Dermis microvascular lymphatic vessel endothelial cell (primary cell): ENCODE measurements around the gene FGD3. TPM values are rescaled to one million over a fixed set of nuclear protein-coding genes. Genes with fewer than 3 reads are reported as not detected.

Experiments
- DNase-seq, 2 donors: peaks; one replicate each; pipeline versions ENCODE4 v3.0.0 to v3.0.0-alpha.2; 2010; ENCODE audit warnings: low read depth in 2 of 2
- total RNA-seq: library from RNA; depleted of rRNA; stranded (reverse); fragments of >200 nt; gene quantifications from 2 replicates; pipeline ENCODE4 v1.2.1, GENCODE V29; 2014

The FGD3 gene
- total RNA-seq, 1 donor from 2014 or later = not detected

GRCh38 chr9:92954049-92954861 lies 6.9 kb downstream of the FGD3 start:
- peak in 1 of 2 donors; percentile 19 for DNase-seq

- DNase-seq = no peak
These were observed 7.6 kb downstream of the FGD3 start for GRCh38 chr9:92954886-92955285.

- no peak for DNase-seq
These were observed 13.4 kb downstream of the FGD3 start for GRCh38 chr9:92960561-92961290.

- no peak for DNase-seq
These were observed 14.4 kb downstream of the FGD3 start for GRCh38 chr9:92961627-92962302.

GRCh38 chr9:92962303-92962649 lies 15.0 kb downstream of the FGD3 start:
- no peak for DNase-seq

- DNase-seq = no peak
These were observed 15.5 kb downstream of the FGD3 start for GRCh38 chr9:92962846-92963245.

GRCh38 chr9:92963831-92964606 lies 16.7 kb downstream of the FGD3 start:
- DNase-seq = no peak

- DNase-seq = no peak
These were observed 17.3 kb downstream of the FGD3 start for GRCh38 chr9:92964607-92965060.

GRCh38 chr9:92965061-92965758 lies 17.9 kb downstream of the FGD3 start:
- no peak for DNase-seq

- DNase-seq = no peak
These were observed 18.6 kb downstream of the FGD3 start for GRCh38 chr9:92965759-92966517.

- DNase-seq = no peak
These were observed 19.1 kb downstream of the FGD3 start for GRCh38 chr9:92966518-92966800.

- DNase-seq = no peak
These were observed 20.8 kb downstream of the FGD3 start for GRCh38 chr9:92968081-92968480.

GRCh38 chr9:92969516-92970466 lies 22.5 kb downstream of the FGD3 start:
- DNase-seq = no peak

GRCh38 chr9:92970467-92970923 lies 23.2 kb downstream of the FGD3 start:
- DNase-seq = no peak

- no peak for DNase-seq
These were observed 23.8 kb downstream of the FGD3 start for GRCh38 chr9:92971121-92971520.

- no peak for DNase-seq
These were observed 24.5 kb downstream of the FGD3 start for GRCh38 chr9:92971776-92972175.

GRCh38 chr9:92973700-92974099 lies 26.4 kb downstream of the FGD3 start:
- no peak for DNase-seq

- no peak for DNase-seq
These were observed 26.9 kb downstream of the FGD3 start for GRCh38 chr9:92974161-92974661.
